ENCODE measurements around the gene ADAMTS17. TPM values are rescaled to one million over a fixed set of nuclear protein-coding genes. Genes with fewer than 3 reads are reported as not detected.

Gene ADAMTS17
- total RNA-seq, 4 donors from 2014 or later = 6.0 to 17.6 (median 8.2) TPM

DNA sequence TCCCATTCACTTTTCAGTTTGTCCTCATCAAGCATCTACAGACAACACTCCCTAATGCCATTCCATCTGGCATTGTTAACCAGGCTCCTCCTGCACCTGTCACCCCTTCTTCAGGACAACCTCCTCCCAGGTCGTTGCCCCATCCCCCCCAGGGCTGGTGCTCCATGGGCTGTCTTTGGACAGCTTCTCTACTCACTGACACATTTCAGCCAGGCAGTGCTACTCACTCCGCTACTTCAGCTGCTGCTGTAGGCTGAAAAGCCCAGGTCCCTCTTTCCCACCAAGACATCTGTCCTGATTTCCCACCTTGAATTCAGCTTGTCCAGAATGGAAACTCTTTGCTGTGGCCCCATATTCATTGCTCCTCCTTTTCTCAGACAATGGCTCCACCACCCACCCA lies 61.9 kb downstream of the ADAMTS17 start:
- Histone ChIP-seq H3K27me3 (no peaks in the 10 kb centered on the region), H3K36me3 (no peaks in the 10 kb centered on the region), H3K4me1 (peaks cover 0 to 2% (median 0%) of the 10 kb centered on the region in 4 donors), H3K9me3 (no peaks in the 10 kb centered on the region), H3K4me3 (no peak overlapping the region), H3K27ac (no peak overlapping the region)
- WGBS, 2 donors (ENCODE audit: low coverage in 1 of 2) = 67% methylated on average over 2 of the region's 2 CpGs; no CpG with 5 or more reads in 1 of the 2 donors
- DNase-seq = no peak
- intact Hi-C loops (cut with DNase I; ENCODE audit: low total_unique reads) (no loop called here), in situ Hi-C loops (cut with MboI; ENCODE audit: low pct_ligation_motif_present in 1 of 4, low pct_unique_long_range_greater_than_20kb in 1 of 4, low sequenced_read_pairs in 3 of 4) (no loop called here)
- no peak for TF ChIP-seq POLR2AphosphoS5 (IDR thresholded peaks at IDR 0.05)
- no peak for TF ChIP-seq POLR2A (IDR thresholded peaks at IDR 0.05)
- TF ChIP-seq, protein P1, sequence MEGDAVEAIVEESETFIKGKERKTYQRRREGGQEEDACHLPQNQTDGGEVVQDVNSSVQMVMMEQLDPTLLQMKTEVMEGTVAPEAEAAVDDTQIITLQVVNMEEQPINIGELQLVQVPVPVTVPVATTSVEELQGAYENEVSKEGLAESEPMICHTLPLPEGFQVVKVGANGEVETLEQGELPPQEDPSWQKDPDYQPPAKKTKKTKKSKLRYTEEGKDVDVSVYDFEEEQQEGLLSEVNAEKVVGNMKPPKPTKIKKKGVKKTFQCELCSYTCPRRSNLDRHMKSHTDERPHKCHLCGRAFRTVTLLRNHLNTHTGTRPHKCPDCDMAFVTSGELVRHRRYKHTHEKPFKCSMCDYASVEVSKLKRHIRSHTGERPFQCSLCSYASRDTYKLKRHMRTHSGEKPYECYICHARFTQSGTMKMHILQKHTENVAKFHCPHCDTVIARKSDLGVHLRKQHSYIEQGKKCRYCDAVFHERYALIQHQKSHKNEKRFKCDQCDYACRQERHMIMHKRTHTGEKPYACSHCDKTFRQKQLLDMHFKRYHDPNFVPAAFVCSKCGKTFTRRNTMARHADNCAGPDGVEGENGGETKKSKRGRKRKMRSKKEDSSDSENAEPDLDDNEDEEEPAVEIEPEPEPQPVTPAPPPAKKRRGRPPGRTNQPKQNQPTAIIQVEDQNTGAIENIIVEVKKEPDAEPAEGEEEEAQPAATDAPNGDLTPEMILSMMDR (IDR thresholded peaks at IDR 0.05) = no peak
- no peak for TF ChIP-seq EP300 (IDR thresholded peaks at IDR 0.05; ENCODE audit: low read depth)

DNA sequence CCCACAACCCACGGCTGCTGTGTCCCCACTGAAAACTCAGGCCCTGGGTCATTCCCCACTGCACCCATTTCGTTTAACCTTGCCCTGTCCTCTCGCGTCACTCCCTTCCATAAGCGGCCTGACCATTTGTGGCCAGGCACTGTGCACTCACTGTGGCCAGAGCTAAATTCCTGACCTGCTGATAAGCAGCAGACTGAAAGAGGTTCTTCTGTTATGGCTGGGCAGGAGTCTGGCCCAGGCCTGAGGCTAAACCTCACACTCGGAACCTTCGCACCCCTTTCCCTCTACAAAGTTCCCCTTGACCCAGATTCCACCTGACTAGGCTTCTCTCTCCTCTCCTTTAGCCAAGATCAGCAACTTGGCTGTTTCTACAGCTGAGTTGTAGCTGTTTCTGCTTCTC lies 62.3 kb downstream of the ADAMTS17 start:
- H3K4me1 ChIP-seq = no peaks in the 10 kb centered on the region
- no peaks in the 10 kb centered on the region for H3K27me3 ChIP-seq
- DNase-seq = no peak
- H3K4me3 ChIP-seq = no peak overlapping the region
- in situ Hi-C loops (cut with MboI; ENCODE audit: low pct_ligation_motif_present in 1 of 4, low pct_unique_long_range_greater_than_20kb in 1 of 4, low sequenced_read_pairs in 3 of 4) (no loop called here), intact Hi-C loops (cut with DNase I; ENCODE audit: low total_unique reads) (no loop called here)
- no peaks in the 10 kb centered on the region for H3K36me3 ChIP-seq
- TF ChIP-seq, protein P1 (IDR thresholded peaks at IDR 0.05) = no peak
- TF ChIP-seq EP300 (IDR thresholded peaks at IDR 0.05; ENCODE audit: low read depth) (no peak), POLR2A (IDR thresholded peaks at IDR 0.05) (no peak), POLR2AphosphoS5 (IDR thresholded peaks at IDR 0.05) (no peak)
- 94 to 97% methylated on average over 7 of the region's 7 CpGs for WGBS, 2 donors (ENCODE audit: low coverage in 1 of 2)
- no peak overlapping the region for H3K27ac ChIP-seq
- H3K9me3 ChIP-seq = no peaks in the 10 kb centered on the region

DNA sequence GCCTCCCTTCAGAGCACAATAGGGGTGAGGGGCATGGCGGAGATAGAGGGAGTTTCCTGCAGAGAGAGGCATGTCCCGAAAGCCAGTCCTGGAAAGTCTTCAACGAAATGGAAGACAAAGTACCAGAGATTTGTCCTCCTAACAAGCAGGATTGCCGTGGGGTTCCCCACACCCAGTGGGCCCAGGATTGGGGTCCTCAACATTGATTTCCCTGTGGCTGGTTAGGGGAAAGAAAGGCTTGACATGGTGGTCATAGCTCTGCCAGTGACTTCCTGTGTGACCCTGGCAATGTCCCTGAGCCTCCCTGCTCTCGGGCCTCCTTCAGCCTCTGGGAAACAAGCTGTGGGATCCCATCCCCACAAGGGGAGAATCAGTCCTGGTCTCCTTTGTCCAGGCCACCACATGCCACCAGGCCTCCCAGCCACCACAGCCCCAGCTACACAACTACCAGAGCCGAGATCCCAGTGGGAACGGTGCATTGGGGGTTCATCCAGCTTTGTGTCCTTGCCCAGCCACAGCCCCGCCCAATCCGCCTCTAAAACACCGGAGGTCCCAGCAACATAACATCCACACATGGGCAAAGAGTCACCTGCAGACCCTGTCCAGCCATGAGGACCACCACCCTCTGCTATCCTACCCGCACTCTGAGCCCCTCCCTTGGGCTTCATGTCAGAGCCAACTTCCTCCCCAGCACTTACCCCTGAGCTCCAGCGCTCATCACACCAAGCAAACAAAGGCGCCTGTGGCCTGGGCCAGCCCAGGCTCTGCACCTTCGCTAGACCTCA lies 63.0 kb downstream of the ADAMTS17 start:
- no peak overlapping the region for H3K4me3 ChIP-seq
- no peaks in the 10 kb centered on the region for H3K27me3 ChIP-seq
- no peaks in the 10 kb centered on the region for H3K36me3 ChIP-seq
- in situ Hi-C loops (cut with MboI; ENCODE audit: low pct_ligation_motif_present in 1 of 4, low pct_unique_long_range_greater_than_20kb in 1 of 4, low sequenced_read_pairs in 3 of 4) (no loop called here), intact Hi-C loops (cut with DNase I; ENCODE audit: low total_unique reads) (no loop called here)
- no peak overlapping the region for H3K27ac ChIP-seq
- H3K4me1 ChIP-seq = no peaks in the 10 kb centered on the region
- no peak for DNase-seq
- 76% methylated on average over 14 of the region's 14 CpGs; no CpG with 5 or more reads in 1 of the 2 donors for WGBS, 2 donors (ENCODE audit: low coverage in 1 of 2)
- TF ChIP-seq POLR2AphosphoS5 (IDR thresholded peaks at IDR 0.05) (no peak), EP300 (IDR thresholded peaks at IDR 0.05; ENCODE audit: low read depth) (no peak), POLR2A (IDR thresholded peaks at IDR 0.05) (no peak)
- no peaks in the 10 kb centered on the region for H3K9me3 ChIP-seq

DNA sequence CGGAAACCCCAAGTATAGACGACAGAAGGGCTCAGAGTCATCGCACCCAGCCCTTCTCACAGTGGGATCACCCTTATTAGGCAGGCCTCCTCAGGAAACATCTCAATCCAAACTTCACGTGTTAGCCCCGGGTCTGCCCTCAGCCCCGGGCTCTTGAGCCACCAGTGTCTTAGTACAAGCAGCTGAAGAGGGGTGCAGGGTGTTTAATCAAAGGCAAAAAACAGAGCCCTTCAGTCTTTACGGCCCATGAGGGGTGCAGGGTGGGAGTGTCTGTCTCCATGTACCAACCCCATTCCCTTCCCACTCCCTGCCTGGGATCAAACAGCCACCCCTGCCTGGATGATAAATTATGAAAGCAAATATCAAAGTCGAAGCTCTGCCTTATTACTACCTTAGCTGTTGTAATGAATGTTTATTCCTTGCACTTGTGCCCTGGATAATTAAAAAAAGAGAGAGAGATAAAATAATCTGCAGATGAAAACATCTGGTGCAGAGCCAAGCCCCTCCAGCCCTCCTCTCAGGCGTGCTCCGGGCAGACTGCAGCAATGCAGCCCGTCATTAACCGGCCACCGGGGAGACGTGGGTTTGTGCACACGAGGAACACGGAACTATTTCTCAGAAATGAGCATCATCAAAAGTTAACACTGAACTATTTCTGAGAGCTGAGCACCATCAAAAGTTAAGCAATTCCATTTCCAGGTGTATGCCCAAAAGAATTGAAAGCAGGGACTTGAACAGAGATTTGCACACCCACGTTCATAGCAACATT lies 64.5 kb downstream of the ADAMTS17 start:
- no peak overlapping the region for H3K27ac ChIP-seq
- TF ChIP-seq, protein P1 (IDR thresholded peaks at IDR 0.05) = no peak
- TF ChIP-seq POLR2AphosphoS5 (IDR thresholded peaks at IDR 0.05) (no peak), POLR2A (IDR thresholded peaks at IDR 0.05) (no peak), EP300 (IDR thresholded peaks at IDR 0.05; ENCODE audit: low read depth) (no peak)
- WGBS, 2 donors (ENCODE audit: low coverage in 1 of 2) = 58 to 72% methylated on average over 8 to 17 of the region's 17 CpGs
- no peak overlapping the region for H3K4me3 ChIP-seq
- no peaks in the 10 kb centered on the region for H3K4me1 ChIP-seq
- no peaks in the 10 kb centered on the region for H3K27me3 ChIP-seq
- no peak for DNase-seq
- in situ Hi-C loops (cut with MboI; ENCODE audit: low pct_ligation_motif_present in 1 of 4, low pct_unique_long_range_greater_than_20kb in 1 of 4, low sequenced_read_pairs in 3 of 4) = no loop called here
- H3K36me3 ChIP-seq = no peaks in the 10 kb centered on the region
- H3K9me3 ChIP-seq = peaks cover 11% of the 10 kb centered on the region in 2 donors
- intact Hi-C loops (cut with DNase I; ENCODE audit: low total_unique reads) = no loop called here
